ENCODE results near the gene CFAP97. TPM values are rescaled to one million over a fixed set of nuclear protein-coding genes. Genes with fewer than 3 reads are reported as not detected.

The CFAP97 gene
- total RNA-seq, 1 donor from 2014 or later: 38.2 TPM

DNA sequence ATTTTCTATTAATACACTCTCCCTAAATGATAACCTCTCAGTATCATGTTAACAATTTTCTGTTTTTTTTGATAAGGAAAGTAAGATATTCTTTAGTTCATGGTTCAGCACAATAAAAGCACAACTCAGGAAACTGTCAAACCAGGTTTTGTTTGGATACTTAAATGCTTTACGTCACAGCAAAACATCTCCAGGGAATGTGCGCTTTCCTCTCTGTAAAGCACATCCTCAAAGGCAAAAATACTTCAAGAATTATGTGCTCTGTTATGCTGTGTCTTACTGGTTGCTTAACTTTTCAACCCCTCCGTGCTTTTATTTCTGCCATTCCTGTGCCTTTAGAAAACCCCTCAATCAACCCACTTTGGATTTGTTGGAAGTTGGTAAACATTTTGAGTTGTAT lies 33.4 kb upstream of the CFAP97 start:
- H3K27ac ChIP-seq: no peak overlapping the region
- no peaks in the 10 kb centered on the region for H3K27me3 ChIP-seq
- H3K9me3 ChIP-seq: no peaks in the 10 kb centered on the region
- DNase-seq (no peak), ATAC-seq (no peak)
- intact Hi-C loops (cut with DNase I): no loop called here
- no peak overlapping the region for H3K4me3 ChIP-seq
- TF ChIP-seq, protein P1, sequence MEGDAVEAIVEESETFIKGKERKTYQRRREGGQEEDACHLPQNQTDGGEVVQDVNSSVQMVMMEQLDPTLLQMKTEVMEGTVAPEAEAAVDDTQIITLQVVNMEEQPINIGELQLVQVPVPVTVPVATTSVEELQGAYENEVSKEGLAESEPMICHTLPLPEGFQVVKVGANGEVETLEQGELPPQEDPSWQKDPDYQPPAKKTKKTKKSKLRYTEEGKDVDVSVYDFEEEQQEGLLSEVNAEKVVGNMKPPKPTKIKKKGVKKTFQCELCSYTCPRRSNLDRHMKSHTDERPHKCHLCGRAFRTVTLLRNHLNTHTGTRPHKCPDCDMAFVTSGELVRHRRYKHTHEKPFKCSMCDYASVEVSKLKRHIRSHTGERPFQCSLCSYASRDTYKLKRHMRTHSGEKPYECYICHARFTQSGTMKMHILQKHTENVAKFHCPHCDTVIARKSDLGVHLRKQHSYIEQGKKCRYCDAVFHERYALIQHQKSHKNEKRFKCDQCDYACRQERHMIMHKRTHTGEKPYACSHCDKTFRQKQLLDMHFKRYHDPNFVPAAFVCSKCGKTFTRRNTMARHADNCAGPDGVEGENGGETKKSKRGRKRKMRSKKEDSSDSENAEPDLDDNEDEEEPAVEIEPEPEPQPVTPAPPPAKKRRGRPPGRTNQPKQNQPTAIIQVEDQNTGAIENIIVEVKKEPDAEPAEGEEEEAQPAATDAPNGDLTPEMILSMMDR (IDR thresholded peaks at IDR 0.05): no peak
- no peaks in the 10 kb centered on the region for H3K4me1 ChIP-seq
- H3K36me3 ChIP-seq: no peaks in the 10 kb centered on the region

DNA sequence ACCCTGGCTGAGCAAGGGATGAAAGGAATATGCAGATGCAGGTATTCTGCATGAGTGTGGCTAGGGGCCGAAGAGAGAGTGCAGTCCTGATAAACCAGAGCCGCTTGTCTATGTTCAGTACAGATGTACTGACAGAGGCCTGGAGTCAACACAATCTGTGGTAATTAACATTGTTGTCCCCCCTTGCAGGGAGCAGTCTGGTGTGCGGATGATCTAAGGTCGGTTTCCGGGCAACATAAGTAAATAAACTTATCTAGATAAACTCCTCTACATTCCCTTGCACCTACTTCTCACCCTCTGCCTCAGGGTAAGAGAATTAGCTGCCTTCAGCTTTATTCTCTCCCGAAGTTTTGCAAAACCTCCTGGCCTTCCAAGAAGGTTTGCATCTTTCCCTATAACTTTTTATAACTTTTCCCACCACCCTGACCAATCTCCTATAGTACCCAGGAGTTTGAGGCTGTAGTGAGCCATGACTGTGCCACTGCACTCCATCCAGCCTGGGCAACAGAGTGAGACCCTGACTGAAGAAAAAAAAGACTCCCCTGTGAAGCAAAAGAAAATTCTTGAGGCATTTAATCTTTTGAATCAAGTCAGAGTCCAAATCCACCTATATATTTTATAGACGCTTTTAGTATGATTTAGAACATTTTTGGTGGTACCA lies 32.2 kb upstream of the CFAP97 start:
- Histone ChIP-seq H3K4me3 (no peak overlapping the region), H3K4me1 (no peaks in the 10 kb centered on the region), H3K27ac (no peak overlapping the region), H3K9me3 (no peaks in the 10 kb centered on the region), H3K27me3 (no peaks in the 10 kb centered on the region), H3K36me3 (no peaks in the 10 kb centered on the region)
- ATAC-seq (peak; percentile 78), DNase-seq (no peak)
- intact Hi-C loops (cut with DNase I): no loop called here
- TF ChIP-seq, protein P1 (IDR thresholded peaks at IDR 0.05): no peak

DNA sequence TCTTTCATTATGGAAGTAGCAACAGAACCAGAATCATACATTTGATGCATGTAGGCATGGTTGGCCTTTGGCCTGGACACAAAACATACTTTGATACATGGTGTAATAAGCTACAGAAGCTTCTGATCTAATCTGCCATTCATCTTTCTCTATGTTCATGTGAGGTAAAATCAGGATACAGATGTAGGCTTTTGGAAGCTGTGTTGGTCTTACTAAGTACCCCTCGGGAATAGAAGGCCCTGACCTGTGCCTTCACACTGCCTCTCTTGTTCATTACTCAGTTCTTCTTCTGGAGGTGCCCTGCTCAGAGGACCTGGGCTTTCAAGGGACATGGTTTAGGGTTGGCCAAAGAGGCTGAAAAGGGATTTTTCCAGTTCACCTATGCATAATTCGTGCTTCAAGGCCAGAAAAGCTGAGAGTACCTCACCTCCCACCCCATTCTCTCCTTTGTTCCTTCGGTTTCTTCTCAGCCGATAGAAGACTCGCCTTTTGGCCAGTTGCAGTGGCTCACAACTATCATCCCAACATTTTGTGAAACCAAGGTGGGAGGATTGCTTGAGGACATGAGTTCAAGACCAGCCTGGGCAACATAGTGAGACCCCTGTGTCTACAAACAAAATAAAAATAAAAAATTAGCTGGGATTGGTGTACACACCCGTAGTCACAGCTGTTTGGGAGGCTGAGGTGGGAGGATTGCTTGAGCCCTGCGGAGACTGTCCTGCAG lies 31.5 kb upstream of the CFAP97 start:
- no peaks in the 10 kb centered on the region for H3K9me3 ChIP-seq
- no peaks in the 10 kb centered on the region for H3K4me1 ChIP-seq
- H3K27ac ChIP-seq: no peak overlapping the region
- intact Hi-C loops (cut with DNase I): no loop called here
- no peaks in the 10 kb centered on the region for H3K27me3 ChIP-seq
- TF ChIP-seq, protein P1 (IDR thresholded peaks at IDR 0.05): no peak
- no peak overlapping the region for H3K4me3 ChIP-seq
- no peak for ATAC-seq
- no peaks in the 10 kb centered on the region for H3K36me3 ChIP-seq
- DNase-seq: no peak

DNA sequence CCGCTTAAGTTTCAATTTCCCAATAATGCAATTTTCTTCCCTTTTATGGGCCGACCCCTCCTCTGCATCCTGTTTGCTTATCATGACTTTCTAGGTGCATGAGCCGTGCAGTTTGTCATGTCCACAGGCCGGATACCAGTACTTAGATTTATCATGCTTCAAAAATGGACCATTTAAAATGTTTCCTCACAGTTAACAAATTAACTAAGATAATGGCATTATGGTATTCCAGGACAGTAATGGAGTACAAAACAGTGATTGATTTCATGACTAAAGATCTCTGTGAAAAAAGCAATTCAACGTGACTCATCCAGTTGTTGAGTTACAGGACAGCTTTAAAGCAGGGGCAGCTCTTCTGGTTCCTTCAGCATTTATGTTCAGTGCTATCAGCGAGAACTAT lies 28.6 kb upstream of the CFAP97 start:
- Histone ChIP-seq H3K36me3 (no peaks in the 10 kb centered on the region), H3K4me1 (peaks cover under 1% of the 10 kb centered on the region), H3K9me3 (no peaks in the 10 kb centered on the region), H3K27ac (no peak overlapping the region), H3K27me3 (no peaks in the 10 kb centered on the region), H3K4me3 (no peak overlapping the region)
- ATAC-seq (no peak), DNase-seq (no peak)
- intact Hi-C loops (cut with DNase I): no loop called here
- TF ChIP-seq, protein P1 (IDR thresholded peaks at IDR 0.05): no peak

DNA sequence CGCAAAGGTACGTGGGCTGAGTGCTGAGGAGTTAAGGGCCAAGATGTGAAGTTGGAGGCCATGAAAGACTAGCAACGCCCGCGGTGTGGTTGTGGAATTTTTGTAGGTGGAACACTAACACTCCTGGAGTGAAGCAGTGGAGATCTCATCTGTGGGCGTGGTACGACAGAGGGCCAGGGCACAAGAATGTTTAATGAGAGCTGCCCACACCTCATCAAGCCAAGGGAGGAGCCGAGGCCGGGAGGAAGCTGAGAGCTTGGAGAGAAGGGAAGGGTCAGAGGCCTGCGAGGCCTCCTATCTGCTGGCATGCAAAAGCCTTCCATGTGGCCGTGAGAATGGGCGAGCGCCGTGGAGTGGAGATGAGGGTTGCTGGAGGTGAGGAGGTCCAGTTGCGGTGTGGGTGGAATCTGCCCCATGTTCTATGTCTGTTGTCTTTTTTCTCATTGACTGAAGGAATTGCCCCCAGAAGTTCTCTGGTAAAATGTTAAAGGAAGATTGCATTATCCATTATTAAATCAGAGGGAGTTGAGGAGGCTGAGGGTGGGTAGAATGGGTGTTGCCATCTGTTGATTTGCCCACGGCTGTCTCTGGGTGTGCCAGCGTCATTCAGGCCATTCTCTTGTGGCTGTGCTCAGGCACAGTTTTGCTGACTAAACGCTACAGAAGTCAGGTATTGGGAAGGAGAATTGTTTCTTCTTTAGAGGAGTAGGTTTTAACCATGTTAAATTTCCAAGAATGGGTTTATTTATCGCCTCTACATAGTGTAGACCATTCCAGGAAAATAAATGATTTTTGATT lies 25.4 kb upstream of the CFAP97 start:
- Histone ChIP-seq H3K4me1 (peaks cover 11% of the 10 kb centered on the region), H3K36me3 (no peaks in the 10 kb centered on the region), H3K27ac (peak overlapping the region; percentile 47), H3K27me3 (no peaks in the 10 kb centered on the region), H3K4me3 (no peak overlapping the region), H3K9me3 (no peaks in the 10 kb centered on the region)
- ATAC-seq (peak; percentile 92), DNase-seq (no peak)
- intact Hi-C loops (cut with DNase I): no loop called here
- TF ChIP-seq, protein P1 (IDR thresholded peaks at IDR 0.05): no peak
